Measurements from ENCODE around the gene PTPN1.
"Not testable (repeated sequence)": the region's sequence is repeated elsewhere in the genome, so short reads cannot be mapped to it uniquely, and the experiment has no call there.

PTPN1 gene

GRCh38 chr20:50532221-50532620, 22.0 kb downstream of the PTPN1 start:
- no peak for DNase-seq (ENCODE audit: low spot score)

DNA sequence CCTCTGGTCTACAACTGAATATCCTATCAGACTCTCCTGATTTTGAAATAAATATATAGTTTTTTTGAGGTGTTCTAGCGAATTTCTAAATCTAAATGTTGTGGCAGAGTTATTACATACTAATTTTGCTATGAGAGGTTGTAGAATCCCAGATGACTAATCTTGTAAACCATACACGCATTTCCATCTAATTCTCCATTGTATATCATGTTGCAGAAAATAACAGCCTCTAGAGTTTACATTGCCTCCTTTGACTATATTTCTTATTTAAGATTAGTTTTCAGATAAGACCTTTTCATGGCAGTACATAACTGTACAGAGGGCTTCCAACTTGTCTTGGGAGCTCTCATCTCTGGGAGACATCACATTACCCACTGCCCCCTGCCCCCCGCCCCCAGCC, 22.9 kb downstream of the PTPN1 start:
- no peak for DNase-seq (ENCODE audit: low spot score)

GRCh38 chr20:50533464-50533863, 23.3 kb downstream of the PTPN1 start:
- no peak for DNase-seq (ENCODE audit: low spot score)

GRCh38 chr20:50534567-50534966, 24.4 kb downstream of the PTPN1 start:
- DNase-seq (ENCODE audit: low spot score), result no peak

GRCh38 chr20:50535162-50535561, 25.0 kb downstream of the PTPN1 start:
- no peak for DNase-seq (ENCODE audit: low spot score)

- DNase-seq (ENCODE audit: low spot score), result no peak
Measured at GRCh38 chr20:50536333-50536732, 26.1 kb downstream of the PTPN1 start.

- DNase-seq (ENCODE audit: low spot score), result no peak
Measured at GRCh38 chr20:50537546-50538201, 27.5 kb downstream of the PTPN1 start.

GRCh38 chr20:50538276-50538675, 28.1 kb downstream of the PTPN1 start:
- DNase-seq (ENCODE audit: low spot score), result no peak

DNA sequence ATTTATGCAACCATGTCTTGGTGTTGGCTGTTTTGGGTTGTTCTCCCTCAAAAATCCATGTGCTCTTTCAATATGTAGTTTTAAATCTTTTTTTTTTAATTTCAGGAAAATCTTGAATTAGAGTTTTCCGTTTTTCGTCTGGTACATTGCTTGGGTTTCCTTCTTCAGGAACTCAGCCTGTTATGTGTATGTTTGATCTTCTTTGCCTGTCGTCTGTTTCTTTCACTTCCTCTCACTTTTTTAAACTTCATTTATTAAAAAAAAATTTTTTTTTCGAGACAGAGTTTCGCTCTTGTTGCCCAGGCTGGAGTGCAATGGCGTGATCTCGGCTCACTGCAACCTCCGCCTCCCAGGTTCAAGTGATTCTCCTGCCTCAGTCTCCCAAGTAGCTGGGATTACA, 29.6 kb downstream of the PTPN1 start:
- DNase-seq (ENCODE audit: low spot score), result not testable (repeated sequence)

- DNase-seq (ENCODE audit: low spot score), result no peak
Measured at GRCh38 chr20:50540620-50541605, 30.7 kb downstream of the PTPN1 start.

GRCh38 chr20:50541606-50542041, 31.4 kb downstream of the PTPN1 start:
- DNase-seq (ENCODE audit: low spot score), result no peak

DNA sequence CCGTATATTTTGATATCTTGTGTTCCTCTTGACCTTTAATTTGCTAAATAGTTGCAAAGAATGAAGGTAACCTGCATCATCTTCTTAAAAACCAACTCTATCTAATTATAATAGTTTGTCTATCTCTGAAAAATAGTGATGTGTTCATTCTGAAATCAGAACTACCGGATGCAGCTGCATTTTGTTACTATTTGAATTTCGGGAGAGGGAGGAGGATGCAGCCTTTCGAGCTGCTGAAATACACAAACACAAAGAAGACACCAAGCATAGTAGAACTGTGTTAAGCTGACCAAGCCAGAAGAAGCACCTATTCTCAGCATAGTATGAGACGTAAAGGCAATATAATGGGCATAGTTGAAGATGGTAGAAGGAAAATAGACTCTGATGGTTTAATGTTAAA, 33.1 kb downstream of the PTPN1 start:
- DNase-seq (ENCODE audit: low spot score), result no peak

DNA sequence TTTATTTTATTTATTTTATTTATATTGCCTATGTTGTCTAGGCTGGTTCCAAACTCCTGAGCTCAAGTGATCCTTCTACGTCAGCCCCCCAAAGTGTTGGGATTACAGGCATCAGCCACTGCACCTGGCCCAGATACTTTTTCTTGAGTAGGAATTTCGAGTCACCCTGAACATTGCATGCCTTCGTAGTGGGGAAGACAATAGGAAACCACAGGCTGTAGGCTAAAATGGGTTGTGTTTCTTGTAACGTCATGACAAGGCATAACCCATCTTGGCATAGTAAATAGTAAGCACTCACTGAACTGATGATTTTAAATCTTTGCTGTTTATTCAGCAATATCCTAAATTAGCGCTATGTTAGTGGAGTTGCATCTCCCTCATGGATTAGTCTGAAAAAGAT, 34.9 kb downstream of the PTPN1 start:
- DNase-seq (ENCODE audit: low spot score), result no peak

- DNase-seq (ENCODE audit: low spot score), result no peak
Measured at GRCh38 chr20:50546729-50547314, 36.6 kb downstream of the PTPN1 start.

DNA sequence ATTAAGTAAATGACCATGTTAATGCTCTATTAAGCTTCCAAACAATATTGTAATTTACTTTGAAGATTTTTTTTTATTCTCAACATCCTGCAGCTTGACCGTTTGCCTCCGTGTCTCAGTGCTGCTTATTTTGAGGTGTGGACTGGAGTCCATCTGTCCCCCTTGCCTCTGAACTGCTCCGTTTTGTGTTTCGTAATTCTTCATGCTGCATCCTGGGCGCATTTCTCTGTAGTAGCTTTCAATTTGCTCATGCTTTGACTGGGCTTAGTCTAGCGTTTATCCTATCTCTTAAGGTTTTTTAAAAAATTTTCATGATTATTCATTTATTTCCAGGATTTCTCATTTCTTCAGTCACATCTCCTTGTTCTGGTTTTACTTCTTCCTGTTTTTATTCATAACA, 37.8 kb downstream of the PTPN1 start:
- DNase-seq (ENCODE audit: low spot score), result no peak

DNA sequence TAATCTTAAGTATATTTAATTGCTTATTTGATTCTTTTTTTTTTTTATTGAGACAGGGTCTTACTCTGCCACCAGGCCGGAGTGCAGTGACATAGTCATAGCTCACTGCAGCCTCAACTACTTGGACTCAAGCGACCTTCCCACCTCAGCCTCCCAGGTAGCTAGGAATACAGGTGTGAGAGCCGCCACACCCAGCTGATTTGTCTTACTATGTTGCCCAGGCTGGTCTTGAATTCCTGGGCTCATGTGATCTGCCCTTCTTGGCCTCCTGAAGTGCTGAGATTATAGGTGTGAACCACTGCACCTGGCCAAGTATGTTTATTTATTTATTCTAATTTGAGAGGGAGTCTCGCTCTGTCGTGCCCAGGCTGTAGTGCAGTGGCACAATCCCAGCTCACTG, 38.2 kb downstream of the PTPN1 start:
- DNase-seq (ENCODE audit: low spot score), result no peak

- no peak for DNase-seq (ENCODE audit: low spot score)
Measured at GRCh38 chr20:50550531-50550930, 40.3 kb downstream of the PTPN1 start.

DNA sequence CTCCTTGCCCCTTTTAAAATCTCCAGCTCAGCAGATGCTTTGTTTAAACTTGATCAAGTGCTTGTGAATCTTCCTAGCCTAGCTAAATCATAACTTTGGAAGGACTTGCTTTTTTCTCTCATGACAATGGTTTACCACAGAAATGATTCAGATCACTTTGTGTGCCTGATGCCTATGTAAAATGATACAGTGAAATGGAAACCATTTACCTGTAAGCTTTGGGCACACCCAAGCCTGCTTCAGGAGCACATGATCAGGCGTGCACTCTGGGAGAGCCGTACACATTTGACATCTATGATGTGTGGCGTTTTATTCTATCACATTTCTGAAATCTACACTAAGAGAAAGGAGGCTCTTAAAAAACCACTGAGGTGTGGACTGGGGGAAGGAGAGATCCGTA, 41.1 kb downstream of the PTPN1 start:
- no peak for DNase-seq (ENCODE audit: low spot score)

DNA sequence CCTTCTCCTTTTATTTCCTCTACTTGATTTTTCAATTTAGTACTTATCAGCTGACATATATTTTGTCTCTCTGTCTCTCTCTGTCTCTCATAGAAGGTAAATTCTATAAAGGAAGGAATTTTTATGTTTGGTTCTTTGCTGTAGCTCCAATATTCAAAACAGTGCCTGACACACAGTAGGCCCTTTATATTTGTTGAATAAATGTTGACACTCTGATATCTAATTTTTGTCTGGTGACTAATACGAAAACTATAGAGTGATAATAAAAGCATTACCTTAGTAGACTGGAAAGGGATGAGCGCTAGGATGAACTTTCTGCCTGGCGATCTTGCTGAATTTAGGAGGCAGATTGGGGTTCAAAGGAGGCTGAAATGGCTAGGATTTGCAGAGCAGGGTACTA, 42.8 kb downstream of the PTPN1 start:
- no peak for DNase-seq (ENCODE audit: low spot score)

DNA sequence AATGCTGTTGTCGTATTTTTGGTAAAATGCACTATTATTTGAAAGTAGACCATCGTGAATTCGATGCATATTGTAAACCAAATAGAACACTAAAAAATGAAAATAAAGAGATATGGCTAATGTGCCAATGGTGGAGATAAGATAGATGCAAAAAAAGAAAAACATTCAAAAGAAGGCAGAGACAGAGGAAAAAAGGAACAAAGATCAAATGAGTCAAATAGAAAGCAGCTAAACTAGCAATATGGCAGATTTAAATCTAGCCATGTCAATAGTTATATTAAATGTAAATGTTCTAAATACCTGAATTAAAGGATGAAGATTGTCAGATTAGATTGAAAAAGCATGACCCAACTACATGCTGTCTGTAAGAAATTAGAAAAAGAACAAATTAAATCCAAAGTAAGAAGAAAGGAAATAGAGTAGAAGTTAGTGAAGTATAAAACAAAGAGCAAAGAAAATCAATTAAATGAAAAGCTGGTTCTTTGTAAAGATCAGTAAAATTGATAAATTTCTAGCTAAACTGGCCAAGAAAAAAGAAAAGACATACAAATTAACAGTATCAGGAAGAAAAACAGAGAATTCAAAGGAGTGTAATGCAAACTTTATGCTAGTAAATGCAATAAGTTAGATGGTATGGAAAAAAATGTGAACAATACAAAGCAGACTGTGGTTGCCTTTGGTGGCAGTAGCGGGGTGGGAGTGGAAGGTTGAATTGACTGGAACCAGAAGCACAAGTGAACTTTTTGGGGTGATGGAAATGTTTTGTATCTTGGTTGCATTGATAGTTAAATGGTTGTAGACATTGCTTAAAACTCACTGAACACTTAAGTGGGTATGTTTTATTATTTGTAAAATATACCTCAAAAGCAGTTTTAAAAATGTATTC, 44.8 kb downstream of the PTPN1 start:
- DNase-seq (ENCODE audit: low spot score), result no peak

- DNase-seq (ENCODE audit: low spot score), result no peak
Measured at GRCh38 chr20:50555662-50556061, 45.5 kb downstream of the PTPN1 start.

- no peak for DNase-seq (ENCODE audit: low spot score)
Measured at GRCh38 chr20:50557549-50558134, 47.5 kb downstream of the PTPN1 start.
